ENCODE data around the gene MRPS34.
"Not testable (repeated sequence)": the region's sequence is repeated elsewhere in the genome, so short reads cannot be mapped to it uniquely, and the experiment has no call there.

The MRPS34 gene

GRCh38 chr16:1746693-1747195, 26.2 kb downstream of the MRPS34 start:
- DNase-seq: no peak

GRCh38 chr16:1745900-1746692, 26.8 kb downstream of the MRPS34 start:
- DNase-seq: no peak

GRCh38 chr16:1745181-1745899, 27.6 kb downstream of the MRPS34 start:
- no peak for DNase-seq

- no peak for DNase-seq
Measured at GRCh38 chr16:1744338-1744840, 28.5 kb downstream of the MRPS34 start.

GRCh38 chr16:1743376-1744337, 29.3 kb downstream of the MRPS34 start:
- DNase-seq: no peak

- no peak for DNase-seq
Measured at GRCh38 chr16:1741553-1742165, 31.3 kb downstream of the MRPS34 start.

GRCh38 chr16:1740781-1741490, 32.0 kb downstream of the MRPS34 start:
- DNase-seq: no peak

- DNase-seq: no peak
Measured at GRCh38 chr16:1740234-1740633, 32.7 kb downstream of the MRPS34 start.

GRCh38 chr16:1734816-1735215, 38.1 kb downstream of the MRPS34 start:
- DNase-seq: no peak

- no peak for DNase-seq
Measured at GRCh38 chr16:1734123-1734522, 38.8 kb downstream of the MRPS34 start.

GRCh38 chr16:1732551-1732987, 40.4 kb downstream of the MRPS34 start:
- not testable (repeated sequence) for DNase-seq

GRCh38 chr16:1732071-1732470, 40.9 kb downstream of the MRPS34 start:
- no peak for DNase-seq

GRCh38 chr16:1731603-1732002, 41.3 kb downstream of the MRPS34 start:
- DNase-seq: no peak

GRCh38 chr16:1731073-1731472, 41.9 kb downstream of the MRPS34 start:
- DNase-seq: no peak

- no peak for DNase-seq
Measured at GRCh38 chr16:1729445-1729844, 43.5 kb downstream of the MRPS34 start.

GRCh38 chr16:1729026-1729425, 43.9 kb downstream of the MRPS34 start:
- DNase-seq: no peak

- DNase-seq: no peak
Measured at GRCh38 chr16:1727651-1728624, 45.0 kb downstream of the MRPS34 start.

GRCh38 chr16:1726661-1727502, 46.1 kb downstream of the MRPS34 start:
- DNase-seq: no peak

- DNase-seq: no peak
Measured at GRCh38 chr16:1724491-1724890, 48.4 kb downstream of the MRPS34 start.

Measured in stimulated activated CD4-positive, alpha-beta T cell treated with anti-CD3 and anti-CD28 coated beads, Interleukin-4, amount 100 ng/mL, for 24 hours (primary cell).